ENCODE data around the gene ARHGAP19. TPM values are rescaled to one million over a fixed set of nuclear protein-coding genes. Genes with fewer than 3 reads are reported as not detected.

The ARHGAP19 gene
- total and polyA plus RNA-seq, 9 of the 15 experiments (the other 6 are each of a cell fraction or from before 2014, with no cell fraction given), result 14.8 to 49.5 (median 26.8) TPM

GRCh38 chr10:97226398-97226797 is 66.0 kb downstream of the ARHGAP19 start (continued):
- TF ChIP-seq, protein P1, sequence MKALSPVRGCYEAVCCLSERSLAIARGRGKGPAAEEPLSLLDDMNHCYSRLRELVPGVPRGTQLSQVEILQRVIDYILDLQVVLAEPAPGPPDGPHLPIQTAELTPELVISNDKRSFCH (CRISPR knock-in tag; IDR thresholded peaks at IDR 0.05), result no peak
- TF ChIP-seq, protein P1 (tag; IDR thresholded peaks at IDR 0.05), result no peak
- no peak for TF ChIP-seq ZNF449 (CRISPR knock-in tag; IDR thresholded peaks at IDR 0.05)
- TF ChIP-seq MTF1 (CRISPR knock-in tag; IDR thresholded peaks at IDR 0.05; ENCODE audit: borderline replicate concordance), result no peak
- no peak for TF ChIP-seq ZBTB17 (CRISPR knock-in tag; IDR thresholded peaks at IDR 0.05)
- TF ChIP-seq MAFK (IDR thresholded peaks at IDR 0.05; ENCODE audit: low read length), result peak; percentile 44; the same call in 1 of the 2 replicates
- no peak for TF ChIP-seq NCOA1 (IDR thresholded peaks at IDR 0.05; ENCODE audit: low read depth)
- no peak for TF ChIP-seq RFX7 (CRISPR knock-in tag; IDR thresholded peaks at IDR 0.05)
- no peak for TF ChIP-seq BCL6 (CRISPR knock-in tag; IDR thresholded peaks at IDR 0.05)
- TF ChIP-seq ZNF764 (CRISPR knock-in tag; IDR thresholded peaks at IDR 0.05; ENCODE audit: low read depth), result no peak
- no peak for TF ChIP-seq TRIM28 (IDR thresholded peaks at IDR 0.05)
- peak; percentile 33; the same call in 1 of the 2 replicates for TF ChIP-seq MAFG (tag; conservative IDR thresholded peaks at IDR 0.05)
- peak; percentile 54; the same call in 1 of the 2 replicates for TF ChIP-seq C11orf30 (IDR thresholded peaks at IDR 0.05; ENCODE audit: low read depth)
- no peak for TF ChIP-seq E2F5 (CRISPR knock-in tag; IDR thresholded peaks at IDR 0.05)
- TF ChIP-seq SOX6 (IDR thresholded peaks at IDR 0.05), result no peak
- no peak for TF ChIP-seq POLR2G (IDR thresholded peaks at IDR 0.05; ENCODE audit: low read depth, low read length)
- no peak for TF ChIP-seq ZNF717 (CRISPR knock-in tag; IDR thresholded peaks at IDR 0.05)
- TF ChIP-seq ZC3H8 (IDR thresholded peaks at IDR 0.05), result no peak
- no peak for TF ChIP-seq ZNF274 (IDR thresholded peaks at IDR 0.05; ENCODE audit: borderline replicate concordance, low read depth, low read length)
- no peak for TF ChIP-seq POLR2AphosphoS5 (IDR thresholded peaks at IDR 0.05; ENCODE audit: control insufficient read depth, insufficient read depth, low read depth, low read length)
- no peak for TF ChIP-seq KLF13 (tag; IDR thresholded peaks at IDR 0.05; ENCODE audit: borderline replicate concordance, low read depth)
- no peak for TF ChIP-seq PRPF4 (IDR thresholded peaks at IDR 0.05; ENCODE audit: insufficient read depth, low read depth, low read length, poor library complexity, severe bottlenecking)
- TF ChIP-seq, protein P2, sequence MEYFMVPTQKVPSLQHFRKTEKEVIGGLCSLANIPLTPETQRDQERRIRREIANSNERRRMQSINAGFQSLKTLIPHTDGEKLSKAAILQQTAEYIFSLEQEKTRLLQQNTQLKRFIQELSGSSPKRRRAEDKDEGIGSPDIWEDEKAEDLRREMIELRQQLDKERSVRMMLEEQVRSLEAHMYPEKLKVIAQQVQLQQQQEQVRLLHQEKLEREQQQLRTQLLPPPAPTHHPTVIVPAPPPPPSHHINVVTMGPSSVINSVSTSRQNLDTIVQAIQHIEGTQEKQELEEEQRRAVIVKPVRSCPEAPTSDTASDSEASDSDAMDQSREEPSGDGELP (CRISPR knock-in tag; IDR thresholded peaks at IDR 0.05; ENCODE audit: borderline replicate concordance), result no peak
- TF ChIP-seq NFATC3 (IDR thresholded peaks at IDR 0.05), result no peak
- TF ChIP-seq, protein P3, sequence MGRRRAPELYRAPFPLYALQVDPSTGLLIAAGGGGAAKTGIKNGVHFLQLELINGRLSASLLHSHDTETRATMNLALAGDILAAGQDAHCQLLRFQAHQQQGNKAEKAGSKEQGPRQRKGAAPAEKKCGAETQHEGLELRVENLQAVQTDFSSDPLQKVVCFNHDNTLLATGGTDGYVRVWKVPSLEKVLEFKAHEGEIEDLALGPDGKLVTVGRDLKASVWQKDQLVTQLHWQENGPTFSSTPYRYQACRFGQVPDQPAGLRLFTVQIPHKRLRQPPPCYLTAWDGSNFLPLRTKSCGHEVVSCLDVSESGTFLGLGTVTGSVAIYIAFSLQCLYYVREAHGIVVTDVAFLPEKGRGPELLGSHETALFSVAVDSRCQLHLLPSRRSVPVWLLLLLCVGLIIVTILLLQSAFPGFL (CRISPR knock-in tag; IDR thresholded peaks at IDR 0.05), result no peak
- TF ChIP-seq SMARCE1 (IDR thresholded peaks at IDR 0.05), result no peak
- no peak for TF ChIP-seq MTA2 (IDR thresholded peaks at IDR 0.05; ENCODE audit: low read depth)
- no peak for TF ChIP-seq ZEB2 (IDR thresholded peaks at IDR 0.05)
- no peak for TF ChIP-seq GATAD2A (IDR thresholded peaks at IDR 0.05)

Measured in K562 (cell line).